Mucosa of descending colon (tissue), 3 donors: ENCODE measurements around the gene PLEKHM3. TPM values are rescaled to one million over a fixed set of nuclear protein-coding genes. Genes with fewer than 3 reads are reported as not detected.

ENCODE experiments used
- ATAC-seq: fragments of 200-7000 bp; cut with Tn5 transposase; one replicate; pipeline ENCODE4 v1.9.1; 2020; ENCODE audit warnings: mild to moderate bottlenecking, moderate library complexity
- DNase-seq, 3 donors: peaks; one replicate each; pipeline ENCODE4 v3.0.0-alpha.2; 2020
- H3K36me3 ChIP-seq: fragments of 200-600 bp; one replicate; pipeline ENCODE4 v1.8.0; 2021; ENCODE audit warnings: low read depth, mild to moderate bottlenecking
- H3K4me1 ChIP-seq: fragments of 200-600 bp; one replicate; pipeline ENCODE4 v1.8.0; 2021; ENCODE audit warnings: low read depth, mild to moderate bottlenecking
- H3K4me3 ChIP-seq: fragments of 200-600 bp; one replicate; pipeline ENCODE4 v1.8.0; 2021; ENCODE audit warnings: mild to moderate bottlenecking
- H3K9me3 ChIP-seq: fragments of 200-600 bp; one replicate; pipeline ENCODE4 v1.8.0; 2021; ENCODE audit warnings: mild to moderate bottlenecking
- CTCF ChIP-seq: fragments of 200-600 bp; IDR thresholded peaks from one replicate; pipeline ENCODE4 v1.8.0; 2022; ENCODE audit warnings: antibody characterized with exemption, mild to moderate bottlenecking
- intact Hi-C, 2 donors: fragments of 100-400 bp; cut with DNase I in 1 of 2; cut with micrococcal nuclease in 1 of 2; formaldehyde crosslinking; loops; one replicate each; pipeline versions ENCODE4 v1.11.0 to v1.11.1; 2022; cut with DNase I, micrococcal nuclease
- total RNA-seq, 3 donors: library from RNA; stranded (reverse); fragmentation: NEBNext Ultra II Directional in 2 of 3; extraction: Animal tissue kit (Norgen Biotek cat#: 25700) in 2 of 3; gene quantifications; one replicate each; pipeline versions ENCODE4 v1.2.1 to v1.2.4, GENCODE V29; 2021 to 2023
- donor health status: DM: no; HTN: no; CAD: no; lungs with moderate emphysema.
- donor health status: DM: no; HTN: no; CAD: no.
- donor health status: DM: no; HTN: yes; CAD: no.

The PLEKHM3 gene
- total RNA-seq, 3 donors from 2014 or later, result 9.7 to 21.1 (median 12.9) TPM

GRCh38 chr2:207960911-207961310 is 64.4 kb downstream of the PLEKHM3 start:
- no peaks in the 10 kb centered on the region for H3K4me1 ChIP-seq
- H3K36me3 ChIP-seq, result no peaks in the 10 kb centered on the region
- H3K4me3 ChIP-seq, result no peak overlapping the region
- no peak for TF ChIP-seq CTCF
- intact Hi-C loops, result no loop called here
- no peak for DNase-seq
- H3K9me3 ChIP-seq, result no peaks in the 10 kb centered on the region
- ATAC-seq, result no peak

- intact Hi-C loops, result no loop called here
- no peak for DNase-seq
- H3K4me1 ChIP-seq, result no peaks in the 10 kb centered on the region
- no peaks in the 10 kb centered on the region for H3K9me3 ChIP-seq
- no peak for ATAC-seq
- TF ChIP-seq CTCF, result no peak
- H3K36me3 ChIP-seq, result no peaks in the 10 kb centered on the region
- no peak overlapping the region for H3K4me3 ChIP-seq
These were observed 65.2 kb downstream of the PLEKHM3 start for GRCh38 chr2:207960090-207960489.

- Histone ChIP-seq H3K36me3 (no peaks in the 10 kb centered on the region), H3K9me3 (no peaks in the 10 kb centered on the region), H3K4me3 (no peak overlapping the region), H3K4me1 (peaks cover 5% of the 10 kb centered on the region)
- DNase-seq (no peak), ATAC-seq (no peak)
- intact Hi-C loops, result no loop called here
- no peak for TF ChIP-seq CTCF
These were observed 68.6 kb downstream of the PLEKHM3 start for GRCh38 chr2:207956771-207957170.

GRCh38 chr2:207955456-207955855 is 69.9 kb downstream of the PLEKHM3 start:
- no peak for TF ChIP-seq CTCF
- DNase-seq, result no peak
- no peak overlapping the region for H3K4me3 ChIP-seq
- H3K4me1 ChIP-seq, result peaks cover 5% of the 10 kb centered on the region
- no peaks in the 10 kb centered on the region for H3K9me3 ChIP-seq
- intact Hi-C loops, result no loop called here
- H3K36me3 ChIP-seq, result no peaks in the 10 kb centered on the region
- no peak for ATAC-seq

- no peaks in the 10 kb centered on the region for H3K9me3 ChIP-seq
- H3K36me3 ChIP-seq, result no peaks in the 10 kb centered on the region
- TF ChIP-seq CTCF, result no peak
- peaks cover 5% of the 10 kb centered on the region for H3K4me1 ChIP-seq
- DNase-seq (no peak), ATAC-seq (peak; percentile 48)
- intact Hi-C loops, result no loop called here
- H3K4me3 ChIP-seq, result no peak overlapping the region
These were observed 72.0 kb downstream of the PLEKHM3 start for GRCh38 chr2:207953354-207953753.
